HCT116 (cell line): ENCODE results near the gene IL17B. TPM values are rescaled to one million over a fixed set of nuclear protein-coding genes. Genes with fewer than 3 reads are reported as not detected.

ENCODE experiments used
- ATAC-seq: fragments of 200-7000 bp; cut with Tn5 transposase; 2 replicates; pipeline ENCODE4 v1.9.1; 2020; ENCODE audit warnings: mild to moderate bottlenecking, moderate library complexity
- BruUV-seq: library from RNA; stranded (reverse); fragments of 400-500 nt; replicated peaks from 2 replicates; lab custom pipeline; 2021; lab: Mats Ljungman, UMichigan
- CTCF ChIA-PET: fragments of 300-600 bp; sonication (Branson Sonifier 250); formaldehyde crosslinking; loops from one replicate; lab custom pipeline; 2021; ENCODE audit warnings: antibody characterized with exemption; lab: Charles Lee
- POLR2A ChIA-PET: fragments of 300-600, 350-600 bp; sonication (Branson Sonifier 250); formaldehyde crosslinking; loops from one replicate; lab custom pipeline; 2021; ENCODE audit warnings: antibody characterized with exemption; lab: Charles Lee
- RAD21 ChIA-PET, 2 experiments: fragments of 300-600 bp; sonication (Branson Sonifier 250); formaldehyde crosslinking; loops; one replicate each; lab custom pipeline; 2023; ENCODE audit warnings: low total read pairs in 2 of 2; ENCODE audit not compliant: uncharacterized antibody in 2 of 2, unreplicated experiment in 2 of 2, low non-redundant PET in 1 of 2; lab: Charles Lee
- DNase-seq: peaks from one replicate; pipeline ENCODE4 v3.0.0-alpha.2; 2010; ENCODE audit warnings: low read depth, low spot score
- H2AFZ ChIP-seq: fragments of 200-600 bp; shearing (Covaris generic), sonication (generic); 2 replicates; pipeline ENCODE4 v1.6.1; 2017; ENCODE audit warnings: low read depth, mixed run types, mixed read lengths, antibody characterized with exemption, low read length; ENCODE audit not compliant: poor library complexity, severe bottlenecking
- H3K27ac ChIP-seq: 2 replicates; pipeline ENCODE4 v1.5.1; 2012; ENCODE audit warnings: low read depth, low read length
- H3K27me3 ChIP-seq: fragments of 200-600 bp; sonication (generic); 2 replicates; pipeline ENCODE4 v1.6.1; 2016; ENCODE audit warnings: mixed run types, low read length, mixed read lengths; ENCODE audit not compliant: insufficient read depth
- H3K36me3 ChIP-seq, 2 experiments: fragments of 200-500 bp in 1 of 2; fragments of 200-600 bp in 1 of 2; sonication (Bioruptor generic) in 1 of 2; sonication (generic) in 1 of 2; 2 replicates each; pipeline versions ENCODE4 v1.5.1 to v1.6.1; 2014 to 2016; ENCODE audit warnings: low read length in 2 of 2, inconsistent platforms in 1 of 2, mixed read lengths in 1 of 2, mixed run types in 1 of 2; ENCODE audit not compliant: insufficient read depth in 2 of 2, control insufficient read depth in 1 of 2
- H3K4me1 ChIP-seq, 2 experiments: fragments of 200-600 bp in 1 of 2; sonication (generic) in 1 of 2; 2 replicates each; pipeline versions ENCODE4 v1.5.1 to v1.6.1; 2012 to 2017; ENCODE audit warnings: low read length in 2 of 2, inconsistent platforms in 1 of 2, mild to moderate bottlenecking in 1 of 2, mixed read lengths in 1 of 2, mixed run types in 1 of 2, moderate library complexity in 1 of 2; ENCODE audit not compliant: insufficient read depth in 2 of 2, control insufficient read depth in 1 of 2
- H3K4me2 ChIP-seq: fragments of 200-600 bp; sonication (generic); 2 replicates; pipeline ENCODE4 v1.6.1; 2017; ENCODE audit warnings: mixed run types, low read length, mixed read lengths
- H3K4me3 ChIP-seq, 2 experiments: fragments of 200-600 bp in 1 of 2; sonication (generic) in 1 of 2; replicated peaks in 1 of 2; 2 replicates each; pipeline ENCODE4 v1.5.1; 2011 to 2016; ENCODE audit warnings: low read length in 2 of 2, control low read depth in 1 of 2, low read depth in 1 of 2, mild to moderate bottlenecking in 1 of 2, mixed read lengths in 1 of 2, mixed run types in 1 of 2
- H3K79me2 ChIP-seq: fragments of 200-600 bp; sonication (generic); 2 replicates; pipeline ENCODE4 v1.6.1; 2017; ENCODE audit warnings: mild to moderate bottlenecking, mixed run types, low read length, moderate library complexity, mixed read lengths; ENCODE audit not compliant: insufficient read depth
- H3K9ac ChIP-seq: fragments of 200-600 bp; sonication (generic); 2 replicates; pipeline ENCODE4 v1.6.1; 2016; ENCODE audit warnings: low read length, mixed read lengths
- H3K9me2 ChIP-seq: fragments of 200-600 bp; sonication (generic), shearing (Covaris generic); 2 replicates; pipeline ENCODE4 v1.6.1; 2017; ENCODE audit warnings: mixed run types, mild to moderate bottlenecking, moderate library complexity; ENCODE audit not compliant: insufficient read depth
- H3K9me3 ChIP-seq, 2 experiments: fragments of 200-500 bp in 1 of 2; fragments of 200-600 bp in 1 of 2; sonication (Bioruptor generic) in 1 of 2; sonication (generic) in 1 of 2; 2 replicates each; pipeline ENCODE4 v1.6.1; 2014 to 2017; ENCODE audit warnings: low read length in 2 of 2, mixed read lengths in 2 of 2, inconsistent platforms in 1 of 2, low read depth in 1 of 2, mild to moderate bottlenecking in 1 of 2, mixed run types in 1 of 2, moderate library complexity in 1 of 2; ENCODE audit not compliant: control insufficient read depth in 1 of 2, insufficient read depth in 1 of 2
- H4K20me1 ChIP-seq: fragments of 200-600 bp; sonication (generic), shearing (Covaris generic); 2 replicates; pipeline ENCODE4 v1.6.1; 2017; ENCODE audit warnings: mixed run types, mild to moderate bottlenecking, moderate library complexity; ENCODE audit not compliant: insufficient read depth
- EZH2phosphoT487 ChIP-seq: fragments of 200-600 bp; IDR thresholded peaks from 2 replicates; pipeline ENCODE4 v1.6.1; 2018; ENCODE audit warnings: antibody characterized with exemption, borderline replicate concordance
- RAD21 ChIP-seq: IDR thresholded peaks from 2 replicates; pipeline ENCODE4 v1.6.1; 2012; ENCODE audit warnings: low read depth, mild to moderate bottlenecking
- SP1 ChIP-seq: IDR thresholded peaks from 2 replicates; pipeline ENCODE4 v1.6.1; 2012; ENCODE audit warnings: low read depth
- TCF7L2 ChIP-seq: IDR thresholded peaks from 2 replicates; pipeline ENCODE4 v1.7.0; 2011; ENCODE audit warnings: borderline replicate concordance, inconsistent platforms; ENCODE audit not compliant: insufficient read depth, insufficient read length; ENCODE audit errors: extremely low read depth
- YY1 ChIP-seq: IDR thresholded peaks from 2 replicates; pipeline ENCODE4 v1.6.1; 2011; ENCODE audit warnings: low read length, low read depth, moderate library complexity, mild to moderate bottlenecking; ENCODE audit not compliant: insufficient replicate concordance; ENCODE audit errors: extremely low read depth
- ZFX ChIP-seq: fragments of 450-650 bp; IDR thresholded peaks from 2 replicates; pipeline ENCODE4 v1.6.1; 2017
- intact Hi-C: fragments of 100-400 bp; cut with micrococcal nuclease; formaldehyde crosslinking; loops from 2 replicates; pipeline ENCODE4 v1.10.0; 2022
- total RNA-seq: library from RNA; stranded (reverse); gene quantifications from one replicate; pipeline ENCODE4 v1.2.1, GENCODE V29; 2021; ENCODE audit not compliant: unreplicated experiment
- TF ChIP-seq, protein P1 (sequence below): IDR thresholded peaks from 2 replicates; pipeline ENCODE4 v1.6.1; 2011; ENCODE audit warnings: mild to moderate bottlenecking, low read length, moderate library complexity; ENCODE audit not compliant: insufficient replicate concordance; ENCODE audit errors: extremely low read depth

The IL17B gene
- total RNA-seq, 1 experiment from 2014 or later, result 0.81 TPM

DNA sequence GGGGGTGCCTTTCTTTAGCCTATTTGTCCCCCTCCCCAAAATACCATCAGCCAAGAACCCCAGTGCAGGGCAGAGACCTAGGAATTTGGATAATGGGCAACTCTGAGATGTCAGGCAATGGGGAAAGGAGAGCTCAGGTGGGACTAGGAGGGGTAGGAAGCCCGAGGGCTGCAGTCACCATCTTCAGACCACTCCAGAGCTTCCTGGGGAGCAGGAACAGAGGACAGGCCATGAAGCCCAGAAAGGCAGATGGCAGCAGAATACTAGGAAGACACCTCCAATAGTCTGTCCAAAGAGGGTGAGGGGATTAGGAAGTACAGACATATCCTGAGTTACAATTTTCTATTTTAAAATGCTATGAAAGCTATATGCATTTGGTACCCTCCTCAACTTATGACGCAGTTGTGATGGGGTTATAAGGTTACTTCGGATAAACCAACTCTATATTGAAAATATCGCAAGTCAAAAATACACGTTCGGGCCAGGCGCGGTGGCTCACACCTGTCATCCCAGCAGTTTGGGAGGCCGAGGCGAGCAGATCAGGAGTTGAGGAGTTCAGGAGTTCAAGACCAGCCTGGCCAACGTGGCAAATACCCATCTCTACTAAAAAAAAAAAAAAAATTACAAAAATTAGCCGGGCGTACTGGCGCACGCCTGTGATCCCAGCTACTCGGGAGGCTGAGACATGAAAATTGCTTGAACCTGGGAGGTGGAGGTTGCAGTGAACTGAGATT, 34.6 kb upstream of the IL17B start (continued):
- TF ChIP-seq, protein P1, sequence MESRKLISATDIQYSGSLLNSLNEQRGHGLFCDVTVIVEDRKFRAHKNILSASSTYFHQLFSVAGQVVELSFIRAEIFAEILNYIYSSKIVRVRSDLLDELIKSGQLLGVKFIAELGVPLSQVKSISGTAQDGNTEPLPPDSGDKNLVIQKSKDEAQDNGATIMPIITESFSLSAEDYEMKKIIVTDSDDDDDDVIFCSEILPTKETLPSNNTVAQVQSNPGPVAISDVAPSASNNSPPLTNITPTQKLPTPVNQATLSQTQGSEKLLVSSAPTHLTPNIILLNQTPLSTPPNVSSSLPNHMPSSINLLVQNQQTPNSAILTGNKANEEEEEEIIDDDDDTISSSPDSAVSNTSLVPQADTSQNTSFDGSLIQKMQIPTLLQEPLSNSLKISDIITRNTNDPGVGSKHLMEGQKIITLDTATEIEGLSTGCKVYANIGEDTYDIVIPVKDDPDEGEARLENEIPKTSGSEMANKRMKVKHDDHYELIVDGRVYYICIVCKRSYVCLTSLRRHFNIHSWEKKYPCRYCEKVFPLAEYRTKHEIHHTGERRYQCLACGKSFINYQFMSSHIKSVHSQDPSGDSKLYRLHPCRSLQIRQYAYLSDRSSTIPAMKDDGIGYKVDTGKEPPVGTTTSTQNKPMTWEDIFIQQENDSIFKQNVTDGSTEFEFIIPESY, result no peak
- TF ChIP-seq EZH2phosphoT487, result no peak
- TF ChIP-seq, all 23 proteins: peak for 0

DNA sequence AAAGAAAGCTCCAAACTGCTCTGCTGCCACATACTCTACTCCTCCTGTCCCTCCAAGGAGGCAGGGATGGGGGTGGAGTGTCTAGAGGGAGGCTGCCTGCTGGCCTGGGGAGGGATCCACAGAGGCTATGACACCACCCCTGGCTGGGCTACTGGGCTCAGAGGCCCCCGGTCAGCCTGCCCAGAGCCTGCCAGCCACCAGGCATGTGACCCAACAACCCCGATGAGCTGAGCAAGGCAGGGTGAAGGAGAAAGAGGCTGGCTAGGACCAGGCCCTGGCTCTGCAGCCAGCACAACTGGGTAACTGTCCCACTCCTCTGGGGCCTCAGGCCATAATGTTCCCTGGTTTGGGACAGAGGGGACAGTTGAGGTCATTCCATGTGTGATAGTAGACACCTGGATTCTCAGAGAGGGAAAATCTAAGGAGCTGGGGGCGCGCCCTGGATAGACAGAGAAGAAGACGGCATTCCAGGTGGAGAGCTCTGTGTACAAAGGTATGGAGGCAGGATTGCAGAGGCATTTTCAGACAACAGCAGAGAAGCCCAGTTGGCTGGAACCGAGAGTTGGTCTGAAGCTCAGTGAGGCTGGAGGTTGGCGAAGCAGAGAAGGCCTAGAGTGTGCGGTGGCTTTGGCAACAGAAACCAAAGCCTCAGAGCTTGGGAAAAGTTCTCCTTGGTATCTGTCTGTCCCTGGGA, 33.8 kb upstream of the IL17B start:
- no TSS peak for BruUV-seq
- DNase-seq (no peak), ATAC-seq (no peak)
- Histone ChIP-seq H3K27me3 (no peaks in the 10 kb centered on the region), H3K79me2 (no peaks in the 10 kb centered on the region), H3K36me3 (no peaks in the 10 kb centered on the region), H3K4me3 (no peak overlapping the region), H3K4me1 (no peaks in the 10 kb centered on the region), H2AFZ (no peak overlapping the region), H3K9ac (no peak overlapping the region), H3K9me2 (no peaks in the 10 kb centered on the region), H3K4me2 (no peak overlapping the region), H3K27ac (no peak overlapping the region; the same call in 1 of the 2 replicates), H4K20me1 (no peaks in the 10 kb centered on the region), H3K9me3 (no peaks in the 10 kb centered on the region)
- POLR2A ChIA-PET, result no interaction called here
- TF ChIP-seq YY1 (no peak), TCF7L2 (no peak), ZFX (no peak), RAD21 (no peak), SP1 (no peak)
- CTCF ChIA-PET, result interaction anchor here (1.3 kb wide), 1 partner anchor 27 kb away, joined by 3 read pairs; no protein-coding TSS in a partner anchor
- intact Hi-C loops, result no loop called here
- RAD21 ChIA-PET, result no interaction called here
